PC-3 (cell line): ENCODE measurements around the gene CA10. TPM values are rescaled to one million over a fixed set of nuclear protein-coding genes. Genes with fewer than 3 reads are reported as not detected.

Source experiments
- ATAC-seq: fragments of 200-7000 bp; cut with Tn5 transposase; 2 replicates; pipeline ENCODE4 v1.9.1; 2020; ENCODE audit warnings: mild to moderate bottlenecking, moderate library complexity
- BruUV-seq: library from RNA; stranded (reverse); fragments of 400-500 nt; replicated peaks from 2 replicates; lab custom pipeline; 2021; lab: Mats Ljungman, UMichigan
- CTCF ChIA-PET: fragments of 300-600 bp; sonication (Branson Sonifier 250); formaldehyde crosslinking; loops from one replicate; lab custom pipeline; 2022; ENCODE audit warnings: antibody characterized with exemption; lab: Charles Lee
- POLR2A ChIA-PET: fragments of 300-600 bp; sonication (Branson Sonifier 250); formaldehyde crosslinking; loops from one replicate; lab custom pipeline; 2022; ENCODE audit warnings: antibody characterized with exemption; ENCODE audit not compliant: unreplicated experiment; lab: Charles Lee
- DNase-seq: peaks from one replicate; pipeline ENCODE4 v3.0.0-alpha.2; 2015
- H2AFZ ChIP-seq: fragments of 300-600 bp; sonication (generic); 2 replicates; pipeline ENCODE4 v1.6.0; 2016; ENCODE audit warnings: antibody characterized with exemption, low read length
- H3F3A ChIP-seq: fragments of 300-600 bp; sonication (generic); one replicate; pipeline ENCODE4 v1.6.0; 2017; ENCODE audit warnings: antibody characterized with exemption, low read length, control low read depth, mild to moderate bottlenecking; ENCODE audit not compliant: unreplicated experiment
- H3K27ac ChIP-seq: fragments of 300-600 bp; sonication (generic); 2 replicates; pipeline ENCODE4 v1.5.1; 2016; ENCODE audit warnings: mild to moderate bottlenecking, low read length
- H3K27me3 ChIP-seq: fragments of 300-600 bp; sonication (generic); 2 replicates; pipeline ENCODE4 v1.6.1; 2016; ENCODE audit warnings: low read length, mixed read lengths
- H3K36me3 ChIP-seq: fragments of 300-600 bp; sonication (generic); 2 replicates; pipeline ENCODE4 v1.6.1; 2016; ENCODE audit warnings: low read depth, mixed run types, low read length, mixed read lengths
- H3K4me1 ChIP-seq: fragments of 300-600 bp; sonication (generic); 2 replicates; pipeline ENCODE4 v1.5.1; 2016; ENCODE audit warnings: low read length; ENCODE audit not compliant: insufficient read depth
- H3K4me2 ChIP-seq: fragments of 300-600 bp; sonication (generic); 2 replicates; pipeline ENCODE4 v1.6.0; 2016; ENCODE audit warnings: low read length
- H3K4me3 ChIP-seq: fragments of 300-600 bp; sonication (generic); 2 replicates; pipeline ENCODE4 v1.5.1; 2016; ENCODE audit warnings: mild to moderate bottlenecking, low read length, mixed read lengths
- H3K79me2 ChIP-seq: fragments of 300-600 bp; sonication (generic); 2 replicates; pipeline ENCODE4 v1.6.1; 2017; ENCODE audit warnings: low read length, mixed read lengths
- H3K9ac ChIP-seq: fragments of 300-600 bp; sonication (generic); 2 replicates; pipeline ENCODE4 v1.6.0; 2016; ENCODE audit warnings: mild to moderate bottlenecking, low read length
- H3K9me2 ChIP-seq: fragments of 300-600 bp; sonication (generic); replicated peaks from 2 replicates; pipeline ENCODE4 v1.6.1; 2016; ENCODE audit warnings: mixed run types, low read length, mixed read lengths
- H3K9me3 ChIP-seq: fragments of 300-600 bp; sonication (generic); 2 replicates; pipeline ENCODE4 v1.6.1; 2016; ENCODE audit warnings: low read length, mixed read lengths
- H4K20me1 ChIP-seq: fragments of 300-600 bp; sonication (generic); 2 replicates; pipeline ENCODE4 v1.6.1; 2016; ENCODE audit warnings: low read length, mixed read lengths
- CTCF ChIP-seq: fragments of 300-600 bp; sonication (generic); conservative IDR thresholded peaks from 2 replicates; pipeline ENCODE4 v1.5.1; 2017; ENCODE audit warnings: antibody characterized with exemption, low read depth, mild to moderate bottlenecking, low read length
- EZH2 ChIP-seq: fragments of 300-600 bp; sonication (generic); IDR thresholded peaks from one replicate; pipeline ENCODE4 v1.6.1; 2017; ENCODE audit warnings: antibody characterized with exemption, mild to moderate bottlenecking, low read length; ENCODE audit not compliant: unreplicated experiment
- EZH2phosphoT487 ChIP-seq: fragments of 300-600 bp; sonication (generic); IDR thresholded peaks from 2 replicates; pipeline ENCODE4 v1.6.1; 2018; ENCODE audit warnings: mild to moderate bottlenecking, antibody characterized with exemption, low read length, borderline replicate concordance
- intact Hi-C: fragments of 100-400 bp; cut with micrococcal nuclease; formaldehyde crosslinking; loops from 2 replicates; pipeline ENCODE4 v1.9.0; 2023
- total RNA-seq: library from RNA; depleted of rRNA; stranded (reverse); fragments of >200 nt; gene quantifications from 2 replicates; pipeline ENCODE4 v1.2.3, GENCODE V29; 2014

The CA10 gene
- total RNA-seq, 1 experiment from 2014 or later = not detected

GRCh38 chr17:51721730-51722129 is 436.8 kb downstream of the CA10 start:
- intact Hi-C loops = no loop called here
- Histone ChIP-seq H3K4me3 (no peak overlapping the region), H3K27me3 (peaks cover 15% of the 10 kb centered on the region; the same call in 1 of the 2 replicates), H3K9me2 (no peaks in the 10 kb centered on the region), H4K20me1 (no peaks in the 10 kb centered on the region), H2AFZ (no peak overlapping the region), H3K9ac (no peak overlapping the region), H3K27ac (no peak overlapping the region), H3K9me3 (0 out of 2 replicates have a peak, but pooled peaks cover 3% of the 10 kb centered on the region), H3K36me3 (no peaks in the 10 kb centered on the region), H3F3A (no peaks in the 10 kb centered on the region), H3K4me2 (no peak overlapping the region), H3K4me1 (no peaks in the 10 kb centered on the region), H3K79me2 (no peaks in the 10 kb centered on the region)
- TF ChIP-seq EZH2 (no peak), EZH2phosphoT487 (no peak), CTCF (no peak)
- BruUV-seq = no TSS peak
- DNase-seq (peak; percentile 49), ATAC-seq (no peak)
- ChIA-PET CTCF (no interaction called here), POLR2A (no interaction called here)

- Histone ChIP-seq H2AFZ (no peak overlapping the region), H3K36me3 (no peaks in the 10 kb centered on the region), H3K4me1 (no peaks in the 10 kb centered on the region), H3K27ac (no peak overlapping the region), H3K4me3 (no peak overlapping the region), H3K9me3 (0 out of 2 replicates have a peak, but pooled peaks cover 3% of the 10 kb centered on the region), H3K79me2 (no peaks in the 10 kb centered on the region), H3K4me2 (no peak overlapping the region), H3F3A (no peaks in the 10 kb centered on the region), H3K9ac (no peak overlapping the region), H4K20me1 (no peaks in the 10 kb centered on the region), H3K27me3 (peaks cover 9% of the 10 kb centered on the region; the same call in 1 of the 2 replicates), H3K9me2 (no peaks in the 10 kb centered on the region)
- ChIA-PET CTCF (no interaction called here), POLR2A (no interaction called here)
- intact Hi-C loops = no loop called here
- no TSS peak for BruUV-seq
- TF ChIP-seq EZH2 (no peak), CTCF (no peak), EZH2phosphoT487 (no peak)
- ATAC-seq (no peak), DNase-seq (no peak)
Observed at GRCh38 chr17:51720439-51720838, 438.1 kb downstream of the CA10 start.

GRCh38 chr17:51718983-51719382 is 439.5 kb downstream of the CA10 start:
- ChIA-PET POLR2A (no interaction called here), CTCF (no interaction called here)

More at GRCh38 chr17:51718983-51719382, 439.5 kb downstream of the CA10 start:
- Histone ChIP-seq H4K20me1 (no peaks in the 10 kb centered on the region), H3K4me3 (no peak overlapping the region), H3K4me2 (no peak overlapping the region), H3K27me3 (peaks cover 7% of the 10 kb centered on the region; the same call in 1 of the 2 replicates), H3K9me3 (0 out of 2 replicates have a peak, but pooled peaks cover 3% of the 10 kb centered on the region), H3F3A (no peaks in the 10 kb centered on the region), H2AFZ (no peak overlapping the region), H3K36me3 (no peaks in the 10 kb centered on the region), H3K79me2 (no peaks in the 10 kb centered on the region), H3K9me2 (no peaks in the 10 kb centered on the region), H3K27ac (no peak overlapping the region), H3K4me1 (no peaks in the 10 kb centered on the region), H3K9ac (no peak overlapping the region)
- DNase-seq (no peak), ATAC-seq (no peak)
- intact Hi-C loops = no loop called here
- no TSS peak for BruUV-seq
- TF ChIP-seq EZH2phosphoT487 = no peak
- no peak for TF ChIP-seq CTCF
- no peak for TF ChIP-seq EZH2
